Right lobe of liver (tissue), 6 donors: ENCODE results near the gene IPPK. TPM values are rescaled to one million over a fixed set of nuclear protein-coding genes. Genes with fewer than 3 reads are reported as not detected.

ENCODE experiments used
- ATAC-seq, 4 donors: fragments of 200-7000 bp; cut with Tn5 transposase; one replicate each; pipeline ENCODE4 v1.9.1; 2020; ENCODE audit warnings: mild to moderate bottlenecking in 4 of 4, moderate library complexity in 4 of 4
- DNase-seq, 3 donors: peaks; one replicate each; pipeline ENCODE4 v3.0.0-alpha.2; 2020
- H3K27ac ChIP-seq, 3 donors: fragments of 200-600 bp; one replicate each; pipeline ENCODE4 v1.8.0; 2022
- H3K27me3 ChIP-seq, 2 donors: fragments of 200-600 bp; one replicate each; pipeline ENCODE4 v1.8.0; 2022
- H3K36me3 ChIP-seq, 4 donors: fragments of 200-600 bp; sonication (generic) in 1 of 4; one replicate each; pipeline versions ENCODE4 v1.5.1 to v1.8.0; 2017 to 2022; ENCODE audit warnings: control low read depth in 1 of 4
- H3K4me1 ChIP-seq, 4 donors: fragments of 200-600 bp; sonication (generic) in 1 of 4; one replicate each; pipeline versions ENCODE4 v1.5.1 to v1.8.0; 2017 to 2022; ENCODE audit warnings: control low read depth in 1 of 4
- H3K4me3 ChIP-seq, 3 donors: fragments of 200-600 bp; one replicate each; pipeline ENCODE4 v1.8.0; 2022
- H3K9me3 ChIP-seq, 4 donors: fragments of 200-600 bp; sonication (generic) in 1 of 4; one replicate each; pipeline versions ENCODE4 v1.5.1 to v1.8.0; 2017 to 2022; ENCODE audit warnings: control low read depth in 1 of 4
- CTCF ChIP-seq, 4 donors: fragments of 200-600 bp in 3 of 4; fragments of 450-650 bp in 1 of 4; IDR thresholded peaks; one replicate each; pipeline versions ENCODE4 v1.5.1 to v1.8.0; 2016 to 2022; ENCODE audit warnings: antibody characterized with exemption in 4 of 4, mild to moderate bottlenecking in 2 of 4
- POLR2A ChIP-seq: fragments of 450-650 bp; IDR thresholded peaks from one replicate; pipeline ENCODE4 v1.6.1; 2017; ENCODE audit warnings: antibody characterized with exemption, mild to moderate bottlenecking
- WGBS: methylation state at CpG from one replicate; pipeline ENCODE4 v1.1.6; 2018; ENCODE audit warnings: low coverage, low lambda C conversion rate; ENCODE audit not compliant: insufficient coverage; ENCODE audit errors: missing lambda C conversion rate; 5-methylcytosine and 5-hydroxymethylcytosine counted together
- intact Hi-C, 2 donors: fragments of 100-400 bp; cut with DNase I; formaldehyde crosslinking; loops; one replicate each; pipeline versions ENCODE4 v1.11.2 to v1.14.1; 2022
- total RNA-seq, 6 experiments: library from RNA; depleted of rRNA in 2 of 6; stranded (reverse); fragments of >200 nt in 2 of 6; fragmentation: NEBNext Ultra II Directional in 3 of 6; extraction: Animal tissue kit (Norgen Biotek cat#: 25700) in 3 of 6; gene quantifications; one replicate each; pipeline versions ENCODE4 v1.1.0 to v1.2.4, GENCODE V29; 2016 to 2023
- donor health status: DM: no; HTN: yes; CAD: no.
- donor health status: DM: no; HTN: no; CAD: no.
- donor health status: DM: no; HTN: no; CAD: no.
- donor health status: DM: no; HTN: yes; CAD: no.
- donor health status: DM: no; HTN: yes; CAD: no.

The IPPK gene
- total RNA-seq, 6 experiments from 2014 or later: 2.4 to 4.9 (median 3.7) TPM

- Histone ChIP-seq H3K27me3 (no peaks in the 10 kb centered on the region), H3K9me3 (no peaks in the 10 kb centered on the region), H3K4me1 (no peaks in the 10 kb centered on the region), H3K36me3 (no peaks in the 10 kb centered on the region), H3K4me3 (no peak overlapping the region), H3K27ac (no peak overlapping the region)
- TF ChIP-seq POLR2A (no peak), CTCF (IDR thresholded peaks at IDR 0.05) (no peak)
- 51% methylated on average over 2 of the region's 2 CpGs for WGBS
- intact Hi-C loops: no loop called here
- no peak for ATAC-seq
- DNase-seq: no peak
These were observed 34.6 kb upstream of the IPPK start for GRCh38 chr9:92704528-92704927.

- Histone ChIP-seq H3K36me3 (no peaks in the 10 kb centered on the region), H3K27me3 (no peaks in the 10 kb centered on the region), H3K27ac (no peak overlapping the region), H3K4me3 (no peak overlapping the region), H3K4me1 (no peaks in the 10 kb centered on the region), H3K9me3 (no peaks in the 10 kb centered on the region)
- TF ChIP-seq POLR2A: no peak
- TF ChIP-seq CTCF (IDR thresholded peaks at IDR 0.05): no peak
- WGBS: 35% methylated on average over 1 of the region's 1 CpG
- no peak for ATAC-seq
- intact Hi-C loops: no loop called here
- DNase-seq: no peak
These were observed 26.7 kb upstream of the IPPK start for GRCh38 chr9:92696619-92697018.

GRCh38 chr9:92686954-92687353 lies 17.0 kb upstream of the IPPK start:
- DNase-seq (no peak), ATAC-seq (peak in 1 of 4 donors; percentile 36)
- 80% methylated on average over 3 of the region's 3 CpGs for WGBS
- no peaks in the 10 kb centered on the region for H3K9me3 ChIP-seq
- H3K27ac ChIP-seq: no peak overlapping the region
- intact Hi-C loops: no loop called here
- no peak overlapping the region for H3K4me3 ChIP-seq
- no peak for TF ChIP-seq POLR2A
- TF ChIP-seq CTCF (IDR thresholded peaks at IDR 0.05): no peak
- no peaks in the 10 kb centered on the region for H3K27me3 ChIP-seq
- no peaks in the 10 kb centered on the region for H3K4me1 ChIP-seq
- H3K36me3 ChIP-seq: no peaks in the 10 kb centered on the region

DNA sequence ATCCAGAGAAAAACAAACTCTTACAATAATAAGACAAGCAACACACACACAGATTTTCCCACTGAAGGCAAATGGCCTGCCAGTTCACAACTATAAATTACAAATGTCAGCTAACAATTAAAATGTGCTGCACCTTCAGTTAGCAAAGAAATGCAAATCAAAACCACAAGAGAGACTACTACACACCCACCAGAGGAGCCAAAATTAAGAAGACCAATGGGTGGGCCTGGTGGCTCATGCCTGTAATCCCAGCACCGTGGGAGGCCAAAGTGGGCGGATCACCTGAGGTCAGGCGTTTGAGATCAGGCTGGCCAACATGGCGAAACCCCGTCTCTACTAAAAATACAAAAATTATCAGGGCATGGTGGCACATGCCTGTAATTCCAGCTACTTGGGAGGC lies 15.1 kb upstream of the IPPK start:
- WGBS: 60% methylated on average over 1 of the region's 5 CpGs
- DNase-seq (no peak), ATAC-seq (no peak)
- TF ChIP-seq POLR2A: no peak
- TF ChIP-seq CTCF (IDR thresholded peaks at IDR 0.05): no peak
- Histone ChIP-seq H3K4me3 (no peak overlapping the region), H3K36me3 (no peaks in the 10 kb centered on the region), H3K27me3 (no peaks in the 10 kb centered on the region), H3K9me3 (no peaks in the 10 kb centered on the region), H3K4me1 (no peaks in the 10 kb centered on the region), H3K27ac (no peak overlapping the region)
- intact Hi-C loops: no loop called here

DNA sequence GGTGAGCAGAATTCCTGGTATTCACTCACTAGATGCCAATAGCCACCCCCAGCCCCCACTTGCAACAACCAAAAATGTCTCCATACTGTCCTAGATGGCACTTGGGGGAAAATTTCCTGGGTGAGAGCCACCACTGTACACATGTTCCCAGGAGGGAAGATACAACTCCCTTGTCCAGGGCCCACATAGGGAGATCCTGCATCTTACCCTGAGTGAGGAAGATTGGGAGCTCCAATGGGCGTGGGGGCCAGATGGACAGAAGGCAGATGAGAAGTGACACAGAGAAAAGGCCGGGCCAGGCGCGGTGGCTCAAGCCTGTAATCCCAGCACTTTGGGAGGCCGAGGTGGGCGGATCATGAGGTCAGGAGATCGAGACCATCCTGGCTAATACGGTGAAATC lies 12.3 kb upstream of the IPPK start:
- Histone ChIP-seq H3K27me3 (no peaks in the 10 kb centered on the region), H3K27ac (no peak overlapping the region), H3K36me3 (no peaks in the 10 kb centered on the region), H3K9me3 (no peaks in the 10 kb centered on the region), H3K4me3 (no peak overlapping the region), H3K4me1 (no peaks in the 10 kb centered on the region)
- ATAC-seq (no peak), DNase-seq (no peak)
- no peak for TF ChIP-seq POLR2A
- no peak for TF ChIP-seq CTCF (IDR thresholded peaks at IDR 0.05)
- 98% methylated on average over 5 of the region's 8 CpGs for WGBS
- intact Hi-C loops: no loop called here
